RWPE1 (cell line): Measurements from ENCODE around the gene TXK.

Experiments used
- CTCF ChIA-PET: fragments of 350-600 bp; sonication (Branson Sonifier 250); formaldehyde crosslinking; extraction: SDS; loops from one replicate; lab custom pipeline; 2021; lab: Yijun Ruan, JAX
- POLR2A ChIA-PET: fragments of 400-600 bp; formaldehyde crosslinking; extraction: SDS; loops from one replicate; lab custom pipeline; 2020; ENCODE audit warnings: antibody characterized with exemption; ENCODE audit not compliant: low non-redundant PET; lab: Yijun Ruan, JAX
- DNase-seq: peaks from one replicate; pipeline ENCODE4 v3.0.0; 2012; ENCODE audit warnings: low spot score
- H3K27ac ChIP-seq: fragments of 450-650 bp; 2 replicates; pipeline ENCODE4 v1.5.1; 2017
- CTCF ChIP-seq: fragments of 450-650 bp; conservative IDR thresholded peaks from 2 replicates; pipeline ENCODE4 v1.5.1; 2017; ENCODE audit warnings: low read depth, mild to moderate bottlenecking

Gene TXK

DNA sequence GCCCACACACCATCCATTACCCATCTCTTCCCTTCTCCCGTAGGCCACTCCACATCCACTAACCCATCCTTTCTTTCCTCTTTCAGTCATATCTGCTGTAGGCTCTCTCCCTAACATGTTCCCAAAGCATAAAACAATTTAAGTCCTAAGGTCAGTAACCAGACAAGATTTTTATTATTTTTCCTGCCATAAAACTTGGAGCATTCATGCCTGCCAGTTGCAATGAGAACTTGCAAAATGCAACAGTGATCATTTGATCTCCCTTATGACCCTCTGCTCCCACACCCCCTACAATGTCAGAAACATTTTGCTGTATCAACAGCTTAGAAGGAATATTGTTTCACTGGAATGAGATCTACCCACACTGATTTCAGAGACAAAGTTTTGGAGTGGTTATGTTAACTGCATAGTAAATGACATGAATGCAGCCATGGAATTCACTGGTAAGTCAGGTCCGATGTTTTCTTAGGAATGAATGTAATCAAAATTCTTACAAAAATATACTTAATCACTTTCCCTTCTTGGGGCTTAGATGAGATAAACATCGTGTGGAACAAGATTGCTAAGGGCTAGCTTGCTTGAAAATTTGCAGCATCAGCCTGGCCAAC lies 111.8 kb downstream of the TXK start:
- POLR2A ChIA-PET = no interaction called here
- DNase-seq = no peak
- TF ChIP-seq CTCF = no peak
- H3K27ac ChIP-seq = no peak overlapping the region
- CTCF ChIA-PET = no interaction called here

DNA sequence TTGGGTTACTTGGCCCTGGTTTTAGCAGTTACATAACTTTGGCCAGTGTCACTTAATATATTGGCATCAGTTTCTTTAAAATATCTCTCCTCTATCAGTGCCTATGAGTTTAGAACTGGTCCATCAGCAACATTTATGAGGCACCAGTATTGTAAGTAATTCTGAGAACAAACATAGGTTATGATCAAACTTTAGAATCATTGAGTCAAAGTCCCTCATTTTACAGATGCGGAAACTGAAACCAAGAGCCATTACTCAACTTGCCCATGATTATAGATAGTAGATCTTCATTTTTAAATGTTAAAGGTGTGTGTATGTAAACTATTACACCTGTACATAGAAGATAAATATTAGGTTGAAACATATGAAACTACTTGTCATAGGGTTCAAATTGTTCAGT lies 113.0 kb downstream of the TXK start:
- CTCF ChIA-PET = interaction anchor here (0.6 kb wide), 1 partner anchor 14 kb away, joined by 3 read pairs; no protein-coding TSS in a partner anchor
- no peak for DNase-seq
- no peak for TF ChIP-seq CTCF
- H3K27ac ChIP-seq = no peak overlapping the region
- POLR2A ChIA-PET = no interaction called here

DNA sequence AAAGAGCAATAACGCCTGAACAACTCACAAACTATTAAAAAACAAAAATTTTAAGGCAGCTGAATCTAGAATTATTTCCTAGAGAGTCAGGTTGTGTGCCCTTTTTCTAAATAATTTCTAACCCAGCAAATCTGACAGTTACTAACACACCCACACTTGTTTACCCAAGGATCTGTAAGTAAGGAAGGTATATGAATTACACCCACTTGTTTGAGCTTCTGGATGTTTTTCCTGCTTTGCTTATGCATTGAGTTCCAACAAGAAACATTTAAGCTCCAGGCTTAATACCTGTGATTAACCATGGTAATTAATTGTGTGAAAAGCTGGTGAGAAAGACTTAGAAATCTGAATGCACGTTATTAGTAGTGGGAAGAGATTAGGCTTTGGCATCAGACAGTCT lies 115.9 kb downstream of the TXK start:
- no peak for DNase-seq
- TF ChIP-seq CTCF = no peak
- ChIA-PET POLR2A (no interaction called here), CTCF (interaction anchor here (0.7 to 0.9 kb wide), 2 partner anchors 15 to 16 kb away, joined by 5 read pairs; no protein-coding TSS in a partner anchor)
- H3K27ac ChIP-seq = no peak overlapping the region

DNA sequence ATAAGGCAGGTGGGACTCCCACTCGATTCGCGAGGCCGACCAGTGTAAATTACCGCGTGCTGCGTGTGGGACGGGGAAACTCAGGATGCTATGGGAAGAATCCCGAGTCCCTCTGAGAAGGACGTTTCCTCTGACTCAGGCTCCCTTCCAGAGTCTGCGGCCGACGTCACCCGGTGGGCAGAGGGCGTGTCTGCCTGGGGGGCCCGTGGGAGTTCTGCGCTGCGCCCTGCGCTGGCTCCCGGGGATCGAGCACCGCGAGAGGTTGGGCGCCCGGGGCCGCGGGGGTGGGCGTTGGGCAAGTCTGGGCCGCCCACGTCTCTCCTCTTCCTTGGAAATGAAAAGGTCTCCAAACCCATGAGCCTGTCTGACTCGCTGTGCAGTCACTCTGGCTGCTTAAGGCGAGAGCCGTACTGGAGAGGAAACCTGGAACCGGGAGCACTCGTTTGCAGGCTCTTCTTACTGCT lies 116.9 kb downstream of the TXK start:
- CTCF ChIA-PET = interaction anchor here (0.7 kb wide), 2 partner anchors 16 to 70 kb away, joined by 3 to 5 read pairs; no protein-coding TSS in a partner anchor
- DNase-seq = peak; percentile 80
- no peak overlapping the region for H3K27ac ChIP-seq
- no peak for TF ChIP-seq CTCF
- POLR2A ChIA-PET = no interaction called here
